HepG2 (cell line): Measurements from ENCODE around the gene DTD2. TPM values are rescaled to one million over a fixed set of nuclear protein-coding genes. Genes with fewer than 3 reads are reported as not detected.

ENCODE experiments used
- ATAC-seq: fragments of 200-7000 bp; cut with Tn5 transposase; 3 replicates; pipeline ENCODE4 v1.9.1; 2020; ENCODE audit warnings: mild to moderate bottlenecking, moderate library complexity
- BruUV-seq: library from RNA; stranded (reverse); fragments of 400-500 nt; replicated peaks from 2 replicates; lab custom pipeline; 2021; lab: Mats Ljungman, UMichigan
- CTCF ChIA-PET: fragments of 300-600 bp; formaldehyde crosslinking; extraction: SDS; loops from one replicate; lab custom pipeline; 2021; ENCODE audit warnings: low total read pairs, inconsistent platforms, low intra/inter-chr PET ratio; lab: Yijun Ruan, JAX
- POLR2A ChIA-PET: fragments of 350-600 bp; sonication (Branson Sonifier 250); formaldehyde crosslinking; loops from one replicate; lab custom pipeline; 2020; ENCODE audit warnings: antibody characterized with exemption, inconsistent platforms; lab: Yijun Ruan, JAX
- DNase-seq: peaks from one replicate; pipeline ENCODE4 v3.0.0-alpha.2; 2015; ENCODE audit warnings: low spot score
- FAIRE-seq: peaks from 3 replicates; lab custom pipeline; 2011; peaks lifted over from hg19 to GRCh38; lab: Jason Lieb, UNC
- H2AFZ ChIP-seq: one replicate; pipeline ENCODE4 v1.6.1; 2011; ENCODE audit warnings: low read length, inconsistent platforms
- H3K27ac ChIP-seq: fragments of 300-600 bp; 3 replicates; pipeline ENCODE4 v1.8.0; 2011; ENCODE audit warnings: mixed run types, mild to moderate bottlenecking, mixed read lengths, low read length, inconsistent platforms; ENCODE audit not compliant: insufficient read depth; ENCODE audit errors: extremely low read length
- H3K27me3 ChIP-seq, 2 experiments: fragments of 200-600 bp in 1 of 2; 2 replicates in 1 of 2; 3 replicates in 1 of 2; pipeline versions ENCODE4 v1.6.0 to v1.8.0; 2011; ENCODE audit warnings: low read length in 2 of 2, mild to moderate bottlenecking in 2 of 2, moderate library complexity in 2 of 2, inconsistent platforms in 1 of 2; ENCODE audit not compliant: insufficient read depth in 2 of 2, control insufficient read depth in 1 of 2
- H3K36me3 ChIP-seq, 2 experiments: fragments of 200-600 bp in 1 of 2; replicated peaks in 1 of 2; 2 replicates in 1 of 2; 3 replicates in 1 of 2; pipeline versions ENCODE4 v1.5.1 to v1.8.0; 2011; ENCODE audit warnings: low read length in 2 of 2, inconsistent platforms in 1 of 2; ENCODE audit not compliant: insufficient read depth in 2 of 2, control insufficient read depth in 1 of 2
- H3K4me1 ChIP-seq: 2 replicates; pipeline ENCODE4 v1.5.1; 2012; ENCODE audit warnings: low read length, inconsistent platforms; ENCODE audit not compliant: insufficient read depth
- H3K4me2 ChIP-seq: 2 replicates; pipeline ENCODE4 v1.6.0; 2011; ENCODE audit warnings: low read depth, low read length, inconsistent platforms
- H3K4me3 ChIP-seq, 3 experiments: fragments of 200-600 bp in 1 of 3; sonication (generic), shearing (Covaris generic) in 1 of 3; replicated peaks in 1 of 3; 2 replicates each; pipeline ENCODE4 v1.5.1; 2011 to 2016; ENCODE audit warnings: low read length in 3 of 3, inconsistent platforms in 2 of 3, low read depth in 2 of 3, mild to moderate bottlenecking in 2 of 3, control low read depth in 1 of 3, mixed read lengths in 1 of 3; ENCODE audit not compliant: insufficient read depth in 1 of 3
- H3K79me2 ChIP-seq: one replicate; pipeline ENCODE4 v1.6.1; 2011; ENCODE audit warnings: low read length, inconsistent platforms; ENCODE audit not compliant: insufficient read depth
- H3K9ac ChIP-seq: 2 replicates; pipeline ENCODE4 v1.6.0; 2011; ENCODE audit warnings: mild to moderate bottlenecking, low read depth, low read length, inconsistent platforms; ENCODE audit not compliant: insufficient read depth
- H3K9me3 ChIP-seq: 2 replicates; pipeline ENCODE4 v1.5.1; 2012; ENCODE audit warnings: mild to moderate bottlenecking, low read length
- H4K20me1 ChIP-seq: 2 replicates; pipeline ENCODE4 v1.6.0; 2011; ENCODE audit warnings: inconsistent platforms, mild to moderate bottlenecking, low read length, moderate library complexity; ENCODE audit not compliant: insufficient read depth
- NFE2L2 ChIP-seq: fragments of 150-350 bp; IDR thresholded peaks from 2 replicates; pipeline ENCODE4 v1.6.1; 2014; ENCODE audit warnings: low read length
- PHF20 ChIP-seq: sonication (generic); formaldehyde crosslinking; IDR thresholded peaks from 2 replicates; pipeline ENCODE4 v1.5.0; 2020; ENCODE audit warnings: mild to moderate bottlenecking, missing genetic modification reagents
- ZBTB4 ChIP-seq: sonication (generic); formaldehyde crosslinking; IDR thresholded peaks from 2 replicates; pipeline ENCODE4 v1.4.0; 2020; ENCODE audit warnings: missing genetic modification reagents, mild to moderate bottlenecking, borderline replicate concordance
- ZNF317 ChIP-seq: sonication (generic); formaldehyde crosslinking; IDR thresholded peaks from 2 replicates; pipeline ENCODE4 v1.5.0; 2020; ENCODE audit warnings: mild to moderate bottlenecking, missing genetic modification reagents
- ZNF687 ChIP-seq: sonication (generic); formaldehyde crosslinking; IDR thresholded peaks from 2 replicates; pipeline ENCODE4 v1.5.1; 2020; ENCODE audit warnings: mild to moderate bottlenecking, missing genetic modification reagents, moderate library complexity
- ZNF724P ChIP-seq: sonication (generic); formaldehyde crosslinking; IDR thresholded peaks from 2 replicates; pipeline ENCODE4 v1.8.0; 2022; ENCODE audit warnings: missing genetic modification reagents, borderline replicate concordance
- WGBS: methylation state at CpG from one replicate; pipeline ENCODE4 v1.1.6; 2017; ENCODE audit warnings: low lambda C conversion rate; 5-methylcytosine and 5-hydroxymethylcytosine counted together
- in situ Hi-C: cut with HindIII; loops from 2 replicates; pipeline ENCODE4 v1.10.0; 2017; ENCODE audit warnings: low pct_unique_long_range_greater_than_20kb; ENCODE audit not compliant: extremely low pct_ligation_motif_present
- intact Hi-C: fragments of 100-400 bp; cut with micrococcal nuclease; formaldehyde crosslinking; loops from one replicate; pipeline ENCODE4 v1.10.0; 2022; ENCODE audit not compliant: unreplicated experiment
- polyA plus RNA-seq, 8 experiments: library from polyadenylated mRNA; depleted of rRNA in 3 of 8; stranded (reverse) in 7 of 8; unstranded in 1 of 8; fragments of >200 nt; fragmentation: Illumina TruSeq in 4 of 8; extraction: Trizol in 4 of 8; gene quantifications; 2 replicates each; pipeline versions ENCODE4 v1.2.1 to v1.2.3, GENCODE V29; 2011 to 2016; ENCODE audit warnings: low read depth in 4 of 8, missing spikeins in 1 of 8, mixed read lengths in 1 of 8; ENCODE audit not compliant: insufficient read depth in 1 of 8
- total RNA-seq, 5 experiments: library from RNA; depleted of rRNA; stranded (reverse); fragments of >200 nt; fragmentation: Illumina TruSeq; extraction: Trizol; gene quantifications; 2 replicates each; pipeline ENCODE4 v1.2.3, GENCODE V29; 2016; ENCODE audit warnings: low read depth in 1 of 5

The DTD2 gene
- total and polyA plus RNA-seq, 2 of the 13 experiments (the other 11 are each of a cell fraction or from before 2014, with no cell fraction given), result 22.3 to 49.8 TPM

- DNase-seq, result no peak
- H3K79me2 ChIP-seq, result no peaks in the 10 kb centered on the region
- peak; percentile 51 for ATAC-seq
- no TSS peak for BruUV-seq
- in situ Hi-C loops, result no loop called here
- H3K9me3 ChIP-seq, result no peaks in the 10 kb centered on the region
- no peak for TF ChIP-seq NFE2L2
- no peak for TF ChIP-seq ZNF724P (CRISPR knock-in tag)
- TF ChIP-seq ZNF687, result no peak
- no peak for TF ChIP-seq PHF20
- no peak for TF ChIP-seq ZBTB4 (CRISPR knock-in tag)
- no peak for TF ChIP-seq ZNF317 (CRISPR knock-in tag)
- H2AFZ ChIP-seq, result no peak overlapping the region
- H3K9ac ChIP-seq, result no peak overlapping the region
- no peaks in the 10 kb centered on the region for H4K20me1 ChIP-seq
- FAIRE-seq, result no peak
- H3K4me3 ChIP-seq, result no peak overlapping the region
- 90% methylated on average over 6 of the region's 6 CpGs for WGBS
- POLR2A ChIA-PET, result interaction anchor here (1.3 kb wide), 1 partner anchor 22 kb away, joined by 5 read pairs; the partner anchor contains the start of gene HEATR5A
- no peak overlapping the region for H3K27ac ChIP-seq
- no peak overlapping the region for H3K4me2 ChIP-seq
- intact Hi-C loops, result no loop called here
- no peaks in the 10 kb centered on the region for H3K27me3 ChIP-seq
- H3K36me3 ChIP-seq, result 0 out of 5 replicates have a peak, but pooled peaks cover 0 to 1% of the 10 kb centered on the region in 2 experiments
- H3K4me1 ChIP-seq, result no peaks in the 10 kb centered on the region
- CTCF ChIA-PET, result no interaction called here
Observed at GRCh38 chr14:31442284-31442683, 15.0 kb downstream of the DTD2 start.
